Measurements from ENCODE around the gene VSTM2B. TPM values are rescaled to one million over a fixed set of nuclear protein-coding genes. Genes with fewer than 3 reads are reported as not detected.

Gene VSTM2B
- total RNA-seq, 1 donor from 2014 or later, result not detected

DNA sequence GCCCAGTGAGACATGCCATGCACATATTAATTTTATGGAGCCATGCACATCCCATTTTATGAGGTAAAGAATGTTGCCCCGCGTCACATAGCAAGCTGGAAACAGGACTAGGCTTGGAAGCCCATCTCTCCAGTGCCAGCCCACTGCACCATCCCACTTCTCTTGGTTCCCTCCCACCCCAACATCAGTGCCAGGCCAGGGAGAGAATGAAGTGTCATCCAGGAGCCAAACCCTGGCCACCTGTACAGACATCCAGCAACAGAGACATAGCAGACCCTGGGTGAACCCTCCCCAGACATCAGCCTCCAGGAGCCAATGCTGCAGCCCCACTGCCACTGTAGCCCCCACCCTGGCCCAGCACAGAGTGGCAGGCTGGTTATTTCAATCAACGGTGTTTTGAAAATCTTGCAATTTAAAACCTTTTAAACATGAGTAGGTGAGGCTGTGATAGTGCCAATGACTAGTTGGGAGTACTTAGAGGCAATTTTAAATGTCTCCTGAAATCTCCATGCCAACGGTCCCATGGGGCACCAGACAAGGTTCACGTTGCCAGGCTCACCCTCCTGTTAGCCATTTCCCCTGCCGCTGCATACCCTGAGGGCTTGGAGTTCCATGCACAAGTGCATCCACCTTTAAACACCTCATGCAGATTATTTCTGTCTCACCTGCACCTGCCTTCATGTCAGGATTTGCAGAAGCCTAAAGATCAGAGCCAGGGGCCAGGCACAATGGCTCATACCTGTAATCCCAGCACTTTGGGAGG lies 34.7 kb downstream of the VSTM2B start:
- Mint-ChIP-seq H3K4me1 (ENCODE audit: low read depth) (no peaks in the 10 kb centered on the region), H3K36me3 (ENCODE audit: low read depth) (peaks cover 1% of the 10 kb centered on the region), H3K9me3 (ENCODE audit: low read depth) (peaks cover 20% of the 10 kb centered on the region), H3K27me3 (ENCODE audit: low read depth) (peaks cover 15% of the 10 kb centered on the region), H3K4me3 (ENCODE audit: unreplicated experiment) (no peak overlapping the region), H3K27ac (ENCODE audit: unreplicated experiment) (no peak overlapping the region)
- TF ChIP-seq, protein P1, sequence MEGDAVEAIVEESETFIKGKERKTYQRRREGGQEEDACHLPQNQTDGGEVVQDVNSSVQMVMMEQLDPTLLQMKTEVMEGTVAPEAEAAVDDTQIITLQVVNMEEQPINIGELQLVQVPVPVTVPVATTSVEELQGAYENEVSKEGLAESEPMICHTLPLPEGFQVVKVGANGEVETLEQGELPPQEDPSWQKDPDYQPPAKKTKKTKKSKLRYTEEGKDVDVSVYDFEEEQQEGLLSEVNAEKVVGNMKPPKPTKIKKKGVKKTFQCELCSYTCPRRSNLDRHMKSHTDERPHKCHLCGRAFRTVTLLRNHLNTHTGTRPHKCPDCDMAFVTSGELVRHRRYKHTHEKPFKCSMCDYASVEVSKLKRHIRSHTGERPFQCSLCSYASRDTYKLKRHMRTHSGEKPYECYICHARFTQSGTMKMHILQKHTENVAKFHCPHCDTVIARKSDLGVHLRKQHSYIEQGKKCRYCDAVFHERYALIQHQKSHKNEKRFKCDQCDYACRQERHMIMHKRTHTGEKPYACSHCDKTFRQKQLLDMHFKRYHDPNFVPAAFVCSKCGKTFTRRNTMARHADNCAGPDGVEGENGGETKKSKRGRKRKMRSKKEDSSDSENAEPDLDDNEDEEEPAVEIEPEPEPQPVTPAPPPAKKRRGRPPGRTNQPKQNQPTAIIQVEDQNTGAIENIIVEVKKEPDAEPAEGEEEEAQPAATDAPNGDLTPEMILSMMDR (IDR thresholded peaks at IDR 0.05), result no peak
- DNase-seq (ENCODE audit: low spot score), result no peak

DNA sequence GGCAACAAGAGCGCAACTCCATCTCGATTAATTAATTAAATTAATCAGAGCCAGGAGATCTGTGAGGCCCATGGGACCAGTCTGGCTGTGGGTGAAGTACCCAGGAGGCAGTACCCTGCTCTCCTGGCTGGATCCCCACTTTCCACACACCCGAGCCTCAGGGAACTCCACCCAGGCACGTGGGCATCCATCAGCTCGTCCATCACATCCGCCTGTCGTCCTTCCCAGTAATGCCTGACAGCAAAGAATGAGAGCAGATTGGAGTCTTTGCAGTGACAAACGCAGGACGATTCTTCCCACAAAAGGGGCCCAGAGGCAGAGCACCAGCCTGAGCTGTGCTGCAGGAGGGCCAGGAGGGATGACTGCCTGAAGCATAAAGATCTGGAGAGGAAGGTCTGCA lies 35.8 kb downstream of the VSTM2B start:
- H3K27me3 Mint-ChIP-seq (ENCODE audit: low read depth), result peaks cover 17% of the 10 kb centered on the region
- peaks cover 15% of the 10 kb centered on the region for H3K9me3 Mint-ChIP-seq (ENCODE audit: low read depth)
- no peaks in the 10 kb centered on the region for H3K36me3 Mint-ChIP-seq (ENCODE audit: low read depth)
- TF ChIP-seq, protein P1 (IDR thresholded peaks at IDR 0.05), result no peak
- no peak for DNase-seq (ENCODE audit: low spot score)
- H3K4me1 Mint-ChIP-seq (ENCODE audit: low read depth), result no peaks in the 10 kb centered on the region
- no peak overlapping the region for H3K27ac Mint-ChIP-seq (ENCODE audit: unreplicated experiment)
- H3K4me3 Mint-ChIP-seq (ENCODE audit: unreplicated experiment), result no peak overlapping the region

DNA sequence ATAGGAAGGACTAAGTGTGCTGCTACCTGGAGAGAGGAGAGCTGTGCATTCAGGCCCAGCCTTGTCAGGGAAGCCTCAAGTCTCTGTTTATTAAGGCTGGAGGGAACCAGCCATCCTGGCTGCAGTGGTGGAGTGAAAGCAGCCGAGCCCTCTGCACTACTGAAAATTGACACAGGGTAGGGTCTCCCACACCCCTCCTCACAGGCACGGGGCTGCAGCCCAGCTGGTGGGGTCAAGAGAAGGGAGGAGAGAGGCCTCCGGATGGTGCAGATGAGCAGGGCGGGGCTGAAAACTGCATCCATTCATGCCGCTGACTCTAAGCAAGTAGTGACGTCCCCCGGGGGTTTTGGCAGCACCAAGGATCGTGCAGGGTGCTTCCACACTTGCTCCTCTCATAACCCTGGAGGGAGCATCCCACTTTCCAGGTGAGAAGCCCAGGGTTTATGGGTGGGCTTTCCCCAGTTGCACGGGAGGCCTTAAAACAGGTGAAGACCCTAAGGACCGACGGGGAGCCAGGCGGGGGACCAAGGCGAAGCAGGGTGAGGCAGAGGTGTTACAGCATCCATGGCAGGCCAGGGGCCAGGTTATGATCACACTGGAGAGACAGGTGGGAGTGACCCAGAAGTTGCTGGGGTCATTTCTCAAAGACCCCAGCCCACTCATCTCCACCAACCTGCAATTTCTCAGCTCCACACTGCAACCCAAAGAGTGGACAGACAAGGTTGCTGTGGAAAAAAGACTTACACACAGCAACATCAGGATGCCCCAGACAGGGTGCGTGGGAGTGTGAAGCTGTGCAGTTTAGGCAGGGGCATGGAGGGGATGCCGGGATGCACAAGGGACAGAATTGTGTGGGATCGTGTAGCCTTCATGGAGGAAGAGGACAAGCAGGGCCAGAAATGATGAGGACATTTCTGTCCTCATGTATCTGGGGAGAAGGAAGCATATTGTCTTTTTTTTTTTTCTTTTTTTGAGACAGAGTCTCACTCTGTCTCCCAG lies 36.8 kb downstream of the VSTM2B start:
- TF ChIP-seq, protein P1 (IDR thresholded peaks at IDR 0.05), result no peak
- Mint-ChIP-seq H3K9me3 (ENCODE audit: low read depth) (peaks cover 14% of the 10 kb centered on the region), H3K4me1 (ENCODE audit: low read depth) (no peaks in the 10 kb centered on the region), H3K36me3 (ENCODE audit: low read depth) (no peaks in the 10 kb centered on the region), H3K27ac (ENCODE audit: unreplicated experiment) (no peak overlapping the region), H3K27me3 (ENCODE audit: low read depth) (peaks cover 17% of the 10 kb centered on the region), H3K4me3 (ENCODE audit: unreplicated experiment) (no peak overlapping the region)
- no peak for DNase-seq (ENCODE audit: low spot score)

- no peak for DNase-seq (ENCODE audit: low spot score)
- H3K36me3 Mint-ChIP-seq (ENCODE audit: low read depth), result no peaks in the 10 kb centered on the region
- H3K27me3 Mint-ChIP-seq (ENCODE audit: low read depth), result peaks cover 20% of the 10 kb centered on the region
- H3K9me3 Mint-ChIP-seq (ENCODE audit: low read depth), result peaks cover 5% of the 10 kb centered on the region
- TF ChIP-seq, protein P1 (IDR thresholded peaks at IDR 0.05), result no peak
- no peaks in the 10 kb centered on the region for H3K4me1 Mint-ChIP-seq (ENCODE audit: low read depth)
- no peak overlapping the region for H3K4me3 Mint-ChIP-seq (ENCODE audit: unreplicated experiment)
- H3K27ac Mint-ChIP-seq (ENCODE audit: unreplicated experiment), result no peak overlapping the region
Observed at GRCh38 chr19:29563486-29564101, 37.8 kb downstream of the VSTM2B start.

GRCh38 chr19:29564574-29565005 lies 38.8 kb downstream of the VSTM2B start:
- TF ChIP-seq, protein P1 (IDR thresholded peaks at IDR 0.05), result no peak
- DNase-seq (ENCODE audit: low spot score), result no peak
- H3K27me3 Mint-ChIP-seq (ENCODE audit: low read depth), result peaks cover 20% of the 10 kb centered on the region
- H3K9me3 Mint-ChIP-seq (ENCODE audit: low read depth), result peaks cover 4% of the 10 kb centered on the region
- no peak overlapping the region for H3K4me3 Mint-ChIP-seq (ENCODE audit: unreplicated experiment)
- no peak overlapping the region for H3K27ac Mint-ChIP-seq (ENCODE audit: unreplicated experiment)
- no peaks in the 10 kb centered on the region for H3K4me1 Mint-ChIP-seq (ENCODE audit: low read depth)
- H3K36me3 Mint-ChIP-seq (ENCODE audit: low read depth), result no peaks in the 10 kb centered on the region

Measured in chondrocyte (in vitro differentiated cells).